ENCODE results near the gene GHRH.

The GHRH gene, protein sequence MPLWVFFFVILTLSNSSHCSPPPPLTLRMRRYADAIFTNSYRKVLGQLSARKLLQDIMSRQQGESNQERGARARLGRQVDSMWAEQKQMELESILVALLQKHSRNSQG

DNA sequence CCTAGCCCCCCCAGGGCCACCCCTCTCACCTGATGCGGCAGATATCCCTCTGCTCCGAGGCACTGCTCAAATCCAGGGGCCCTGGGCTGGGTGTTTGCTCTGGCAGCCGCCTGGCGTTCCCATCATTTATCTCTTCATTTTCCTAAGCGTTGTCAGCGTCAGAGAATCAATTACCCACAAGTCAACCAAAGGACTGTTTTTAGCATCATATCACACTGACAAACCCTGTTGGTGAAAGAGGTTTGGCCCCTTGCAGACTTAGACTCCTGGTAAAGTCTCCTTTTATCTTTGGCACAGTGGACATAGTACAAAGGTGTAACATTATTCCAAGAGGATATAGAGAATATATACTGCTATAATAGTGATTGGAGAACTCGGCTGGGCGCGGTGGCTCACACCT is at the start of gene GHRH:
TSS of gene GHRH (minus strand) at position 101 of the 400 bp plus-strand sequence. CDS start 4,925 bp downstream, outside the sequence.
- Histone ChIP-seq H3K4me3 (ENCODE audit: low read length) (no peak within 1 kb of the TSS), H3K27me3 (ENCODE audit: control insufficient read depth, insufficient read depth, low read length) (no peaks in the 10 kb centered on the region), H3K9ac (ENCODE audit: low read length) (no peak within 1 kb of the TSS), H3K4me1 (ENCODE audit: control insufficient read depth, insufficient read depth, low read length) (no peaks in the 10 kb centered on the region), H3K27ac (ENCODE audit: low read depth, low read length) (no peak within 1 kb of the TSS), H3K36me3 (ENCODE audit: control insufficient read depth, insufficient read depth, low read length) (no peaks in the 10 kb centered on the region)

DNA sequence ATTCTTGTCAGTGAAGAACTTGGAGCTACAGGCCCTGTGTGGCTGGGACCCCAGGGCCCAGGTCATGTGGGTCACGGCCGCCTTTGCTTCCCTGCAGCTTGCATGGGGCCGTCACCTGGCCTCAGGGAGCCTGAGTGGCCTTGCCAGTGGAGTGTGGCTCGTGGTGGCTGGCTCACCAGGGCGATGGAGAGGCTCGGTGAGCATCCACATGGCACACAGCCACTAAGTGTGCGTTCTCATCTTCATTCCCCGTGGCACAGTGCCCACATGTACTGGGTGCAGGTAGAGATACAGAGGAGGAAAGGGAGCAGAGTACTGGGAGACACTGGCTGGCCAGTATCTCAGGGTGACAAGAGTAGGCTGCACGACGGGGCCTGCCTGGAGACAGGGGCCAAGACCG is 49.3 kb upstream of the GHRH start:
- no peaks in the 10 kb centered on the region for H3K27me3 ChIP-seq (ENCODE audit: control insufficient read depth, insufficient read depth, low read length)
- peaks cover 7% of the 10 kb centered on the region for H3K36me3 ChIP-seq (ENCODE audit: control insufficient read depth, insufficient read depth, low read length)
- no peak overlapping the region for H3K27ac ChIP-seq (ENCODE audit: low read depth, low read length)
- H3K4me1 ChIP-seq (ENCODE audit: control insufficient read depth, insufficient read depth, low read length), result peaks cover 32% of the 10 kb centered on the region
- no peak overlapping the region for H3K9ac ChIP-seq (ENCODE audit: low read length)
- H3K4me3 ChIP-seq (ENCODE audit: low read length), result no peak overlapping the region

DNA sequence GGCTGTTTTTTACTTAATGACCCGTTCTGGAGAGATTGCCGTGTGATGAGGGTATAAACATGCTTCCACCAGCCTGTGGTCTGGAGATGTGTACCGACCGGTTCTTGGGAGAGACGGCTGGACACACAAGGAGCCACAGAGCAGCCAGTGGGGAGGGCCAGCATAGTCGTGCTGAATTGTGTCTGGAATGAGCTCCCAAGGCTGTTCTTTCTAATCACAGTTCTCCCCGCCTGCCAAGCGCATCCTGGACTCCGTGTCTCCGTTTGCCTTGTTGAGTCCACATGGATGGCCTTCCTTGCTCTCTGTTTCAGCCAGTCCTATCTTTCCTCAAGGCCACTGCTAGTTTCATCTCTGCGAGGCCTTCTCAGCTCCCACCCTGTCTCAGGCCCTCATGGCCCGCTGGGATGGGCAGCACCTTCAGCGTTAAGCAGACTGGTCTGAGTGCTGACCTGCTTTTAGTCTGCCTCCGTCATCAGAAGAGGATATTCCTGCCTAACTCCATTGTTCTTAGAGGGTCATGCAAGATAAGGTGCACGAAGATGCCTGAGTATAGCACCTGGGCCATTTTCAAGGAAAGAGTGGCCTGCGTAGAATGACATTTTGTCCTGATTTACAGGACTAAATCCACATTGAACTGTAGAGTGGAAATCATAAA is 48.4 kb upstream of the GHRH start:
- Histone ChIP-seq H3K27ac (ENCODE audit: low read depth, low read length) (no peak overlapping the region), H3K4me3 (ENCODE audit: low read length) (no peak overlapping the region), H3K27me3 (ENCODE audit: control insufficient read depth, insufficient read depth, low read length) (no peaks in the 10 kb centered on the region), H3K4me1 (ENCODE audit: control insufficient read depth, insufficient read depth, low read length) (peaks cover 31% of the 10 kb centered on the region), H3K9ac (ENCODE audit: low read length) (no peak overlapping the region), H3K36me3 (ENCODE audit: control insufficient read depth, insufficient read depth, low read length) (peaks cover 7% of the 10 kb centered on the region)

DNA sequence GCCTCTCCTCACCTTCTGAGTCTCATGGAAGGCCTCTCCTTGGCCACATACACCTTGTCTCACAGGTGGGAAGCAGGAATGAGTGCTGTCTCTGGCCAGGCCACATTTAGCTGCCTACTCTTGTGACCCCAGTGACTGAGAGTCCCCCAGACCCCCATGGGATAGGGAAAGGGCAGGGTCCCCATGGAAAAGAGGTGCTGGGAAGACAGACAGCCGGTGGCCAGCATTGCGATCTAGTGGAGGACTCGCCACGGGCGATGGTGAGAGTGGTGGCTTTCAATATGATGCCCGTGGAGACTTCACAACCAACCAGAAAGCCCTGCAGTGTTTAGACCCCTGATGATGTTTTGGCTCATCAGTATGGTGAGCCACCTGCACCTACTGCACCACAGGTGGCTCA is 47.7 kb upstream of the GHRH start:
- peaks cover 7% of the 10 kb centered on the region for H3K36me3 ChIP-seq (ENCODE audit: control insufficient read depth, insufficient read depth, low read length)
- H3K27me3 ChIP-seq (ENCODE audit: control insufficient read depth, insufficient read depth, low read length), result no peaks in the 10 kb centered on the region
- H3K4me3 ChIP-seq (ENCODE audit: low read length), result no peak overlapping the region
- H3K9ac ChIP-seq (ENCODE audit: low read length), result no peak overlapping the region
- no peak overlapping the region for H3K27ac ChIP-seq (ENCODE audit: low read depth, low read length)
- peaks cover 27% of the 10 kb centered on the region for H3K4me1 ChIP-seq (ENCODE audit: control insufficient read depth, insufficient read depth, low read length)

DNA sequence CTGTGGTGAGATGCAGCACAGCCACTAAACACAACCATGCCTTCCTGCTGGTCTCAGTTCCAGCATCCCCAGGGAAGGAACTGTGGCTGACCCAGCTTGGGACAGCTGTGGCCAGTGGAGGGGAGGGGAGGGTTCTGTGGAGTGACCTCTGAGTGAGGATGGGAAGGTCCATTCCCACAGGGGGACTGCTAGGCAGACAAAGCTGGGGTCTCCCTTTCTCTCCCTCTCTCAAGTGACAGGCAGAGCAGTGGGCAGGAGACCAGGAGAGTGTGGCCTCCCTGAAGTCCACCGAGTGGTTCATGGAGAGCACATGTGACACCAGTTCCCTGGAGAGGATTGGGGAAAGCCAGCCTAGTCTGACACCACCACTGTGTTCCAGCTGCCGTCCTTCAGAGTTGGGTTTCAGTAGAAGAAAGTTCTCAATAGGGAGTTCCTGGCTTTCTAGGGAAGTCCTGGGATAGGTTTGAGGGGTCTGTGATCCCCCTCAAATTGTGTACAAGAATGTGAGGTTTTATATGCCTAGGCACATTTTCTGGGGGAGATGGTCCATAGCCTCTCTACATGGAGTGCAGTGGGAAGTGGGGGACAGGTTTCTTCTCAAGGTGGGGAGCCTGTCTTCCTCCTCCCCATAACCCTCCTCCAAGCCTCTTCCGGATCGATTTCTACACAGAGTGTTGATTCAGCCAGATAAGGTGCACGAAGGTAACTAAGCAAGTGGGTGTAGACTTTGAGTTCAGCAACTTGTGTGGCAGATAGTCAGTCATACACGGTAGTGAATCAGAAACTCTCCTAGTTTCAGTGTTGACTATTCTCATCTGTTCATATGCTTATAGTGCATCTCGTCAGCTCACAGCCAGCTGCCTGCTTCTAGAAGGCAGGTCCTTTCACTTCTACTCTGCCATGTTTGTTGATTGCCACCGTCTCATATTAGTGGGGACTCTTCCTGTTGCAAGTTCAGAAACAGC is 46.8 kb upstream of the GHRH start:
- Histone ChIP-seq H3K27ac (ENCODE audit: low read depth, low read length) (no peak overlapping the region), H3K27me3 (ENCODE audit: control insufficient read depth, insufficient read depth, low read length) (no peaks in the 10 kb centered on the region), H3K9ac (ENCODE audit: low read length) (no peak overlapping the region), H3K4me3 (ENCODE audit: low read length) (no peak overlapping the region), H3K36me3 (ENCODE audit: control insufficient read depth, insufficient read depth, low read length) (peaks cover 12% of the 10 kb centered on the region), H3K4me1 (ENCODE audit: control insufficient read depth, insufficient read depth, low read length) (peaks cover 19% of the 10 kb centered on the region)

DNA sequence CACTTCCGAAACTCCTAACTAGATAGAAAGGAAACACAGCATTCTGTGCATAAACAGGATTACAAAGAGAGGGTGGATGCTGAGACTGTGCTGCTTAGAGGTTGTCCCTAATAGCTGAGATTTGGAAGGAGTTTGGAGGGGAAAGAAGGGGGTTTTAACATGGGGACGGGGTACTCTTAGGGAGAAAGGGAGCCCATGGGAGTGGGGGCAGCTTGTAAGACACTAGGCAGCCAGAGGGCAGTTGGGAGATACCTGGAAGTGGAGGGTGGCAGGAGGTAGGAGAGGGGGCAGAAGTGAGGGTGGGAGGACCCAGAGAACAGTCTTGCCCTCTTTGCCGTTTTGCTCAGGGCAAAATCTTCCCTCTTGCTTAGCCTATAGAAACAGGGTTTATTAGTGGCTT is 44.2 kb upstream of the GHRH start:
- Histone ChIP-seq H3K9ac (ENCODE audit: low read length) (no peak overlapping the region), H3K27me3 (ENCODE audit: control insufficient read depth, insufficient read depth, low read length) (no peaks in the 10 kb centered on the region), H3K27ac (ENCODE audit: low read depth, low read length) (no peak overlapping the region), H3K36me3 (ENCODE audit: control insufficient read depth, insufficient read depth, low read length) (peaks cover 24% of the 10 kb centered on the region), H3K4me3 (ENCODE audit: low read length) (no peak overlapping the region), H3K4me1 (ENCODE audit: control insufficient read depth, insufficient read depth, low read length) (peaks cover 11% of the 10 kb centered on the region)

DNA sequence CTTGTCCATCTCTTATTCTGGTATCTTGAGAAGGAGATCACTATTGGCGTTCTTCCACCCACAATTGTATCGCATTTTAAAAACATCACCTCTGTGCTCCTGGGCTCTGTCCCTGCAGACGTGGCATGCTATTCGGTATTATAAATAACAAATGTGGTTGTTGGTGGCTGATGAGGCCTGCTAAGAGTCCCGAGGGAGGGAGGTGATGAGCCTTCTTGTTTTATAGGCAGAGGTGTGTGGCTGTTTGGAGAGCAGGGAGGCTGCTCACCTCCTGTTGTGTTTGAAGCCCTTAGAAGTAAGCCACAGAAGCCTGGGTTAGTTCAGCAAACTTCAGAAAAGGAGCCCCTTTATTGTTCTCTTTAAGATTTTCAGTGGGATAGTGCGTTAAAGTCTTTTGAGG is 43.5 kb upstream of the GHRH start:
- no peaks in the 10 kb centered on the region for H3K27me3 ChIP-seq (ENCODE audit: control insufficient read depth, insufficient read depth, low read length)
- H3K4me1 ChIP-seq (ENCODE audit: control insufficient read depth, insufficient read depth, low read length), result peaks cover 12% of the 10 kb centered on the region
- H3K4me3 ChIP-seq (ENCODE audit: low read length), result no peak overlapping the region
- no peak overlapping the region for H3K9ac ChIP-seq (ENCODE audit: low read length)
- peaks cover 21% of the 10 kb centered on the region for H3K36me3 ChIP-seq (ENCODE audit: control insufficient read depth, insufficient read depth, low read length)
- H3K27ac ChIP-seq (ENCODE audit: low read depth, low read length), result no peak overlapping the region

DNA sequence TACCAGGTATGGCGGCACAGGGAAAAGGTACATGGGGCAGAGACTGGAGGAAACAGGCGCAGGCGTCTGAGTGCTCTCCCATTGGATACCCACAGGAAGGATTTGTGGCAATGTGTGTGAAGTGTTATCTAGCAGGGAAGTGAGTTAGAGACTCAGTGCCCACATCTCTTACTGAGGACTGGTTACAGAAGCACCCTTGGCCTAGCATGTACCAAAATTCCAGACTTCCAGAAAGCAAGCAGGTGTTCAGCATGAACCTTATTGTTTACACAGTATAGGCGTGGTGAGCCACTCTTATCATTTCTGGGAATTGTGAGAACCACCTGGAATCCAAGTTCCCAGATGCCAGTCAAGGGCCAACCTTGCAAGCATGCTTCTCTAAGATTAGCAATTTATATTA is 42.0 kb upstream of the GHRH start:
- Histone ChIP-seq H3K4me3 (ENCODE audit: low read length) (no peak overlapping the region), H3K4me1 (ENCODE audit: control insufficient read depth, insufficient read depth, low read length) (peaks cover 19% of the 10 kb centered on the region), H3K36me3 (ENCODE audit: control insufficient read depth, insufficient read depth, low read length) (peaks cover 23% of the 10 kb centered on the region), H3K27ac (ENCODE audit: low read depth, low read length) (no peak overlapping the region), H3K27me3 (ENCODE audit: control insufficient read depth, insufficient read depth, low read length) (no peaks in the 10 kb centered on the region), H3K9ac (ENCODE audit: low read length) (no peak overlapping the region)

DNA sequence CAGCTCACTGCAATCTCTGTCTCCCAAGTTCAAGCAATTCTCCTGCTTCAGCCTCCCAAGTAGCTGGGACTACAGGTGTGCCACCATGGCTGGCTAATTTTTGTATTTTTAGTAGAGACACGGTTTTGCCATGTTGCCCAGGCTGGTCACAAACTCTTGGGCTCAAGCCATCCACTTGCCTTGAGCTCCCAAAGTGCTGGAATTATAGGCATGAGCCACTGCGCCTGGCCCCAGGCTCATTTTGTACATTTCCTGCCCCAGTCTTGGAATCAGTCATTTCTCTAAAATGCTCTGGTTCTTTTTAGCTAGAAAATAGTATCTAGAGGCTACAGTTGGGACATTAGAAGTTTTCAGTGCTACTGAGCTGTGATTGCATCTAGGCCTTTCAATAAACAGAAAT is 41.4 kb upstream of the GHRH start:
- Histone ChIP-seq H3K36me3 (ENCODE audit: control insufficient read depth, insufficient read depth, low read length) (peaks cover 23% of the 10 kb centered on the region), H3K27ac (ENCODE audit: low read depth, low read length) (no peak overlapping the region), H3K9ac (ENCODE audit: low read length) (no peak overlapping the region), H3K27me3 (ENCODE audit: control insufficient read depth, insufficient read depth, low read length) (no peaks in the 10 kb centered on the region), H3K4me1 (ENCODE audit: control insufficient read depth, insufficient read depth, low read length) (peaks cover 19% of the 10 kb centered on the region), H3K4me3 (ENCODE audit: low read length) (no peak overlapping the region)

DNA sequence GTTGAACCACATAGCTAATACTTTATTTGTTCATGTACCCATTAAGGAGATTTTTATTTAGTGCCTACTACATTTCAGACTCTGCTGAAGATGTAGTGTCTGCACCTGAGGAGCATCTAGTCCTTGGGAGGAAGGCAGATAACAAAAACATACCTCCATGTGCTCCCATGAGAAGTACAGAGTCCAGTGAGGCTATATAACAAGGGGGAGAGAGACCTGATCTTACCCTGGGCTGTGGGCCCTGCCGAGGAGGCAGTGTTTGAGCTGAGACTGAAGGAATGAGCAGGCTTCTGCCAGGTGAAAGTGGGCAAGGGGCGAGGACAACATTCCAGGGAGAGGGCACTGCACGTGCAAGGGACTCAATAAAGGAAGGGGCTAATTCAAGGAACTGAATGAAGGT is 39.9 kb upstream of the GHRH start:
- Histone ChIP-seq H3K4me3 (ENCODE audit: low read length) (no peak overlapping the region), H3K27me3 (ENCODE audit: control insufficient read depth, insufficient read depth, low read length) (no peaks in the 10 kb centered on the region), H3K36me3 (ENCODE audit: control insufficient read depth, insufficient read depth, low read length) (peaks cover 23% of the 10 kb centered on the region), H3K27ac (ENCODE audit: low read depth, low read length) (no peak overlapping the region), H3K4me1 (ENCODE audit: control insufficient read depth, insufficient read depth, low read length) (peaks cover 27% of the 10 kb centered on the region), H3K9ac (ENCODE audit: low read length) (no peak overlapping the region)

DNA sequence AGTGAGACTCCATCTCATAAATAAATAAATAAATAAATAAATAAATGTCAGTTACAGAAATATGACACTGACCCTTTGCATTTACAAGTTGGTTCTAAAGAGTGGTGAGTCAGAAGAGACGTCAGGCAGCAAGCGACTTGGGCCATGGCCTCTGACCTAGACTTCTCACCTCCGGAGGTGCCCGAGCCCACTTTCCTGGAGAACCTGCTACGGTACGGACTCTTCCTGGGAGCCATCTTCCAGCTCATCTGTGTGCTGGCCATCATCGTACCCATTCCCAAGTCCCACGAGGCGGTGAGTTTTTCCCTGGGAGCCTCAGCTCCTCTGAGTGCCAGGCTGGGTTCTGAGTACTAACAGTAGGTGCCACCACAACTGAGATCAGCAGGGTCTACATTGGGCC is 39.5 kb upstream of the GHRH start:
- no peak overlapping the region for H3K4me3 ChIP-seq (ENCODE audit: low read length)
- no peaks in the 10 kb centered on the region for H3K27me3 ChIP-seq (ENCODE audit: control insufficient read depth, insufficient read depth, low read length)
- no peak overlapping the region for H3K9ac ChIP-seq (ENCODE audit: low read length)
- H3K4me1 ChIP-seq (ENCODE audit: control insufficient read depth, insufficient read depth, low read length), result peaks cover 31% of the 10 kb centered on the region
- peaks cover 23% of the 10 kb centered on the region for H3K36me3 ChIP-seq (ENCODE audit: control insufficient read depth, insufficient read depth, low read length)
- H3K27ac ChIP-seq (ENCODE audit: low read depth, low read length), result no peak overlapping the region

DNA sequence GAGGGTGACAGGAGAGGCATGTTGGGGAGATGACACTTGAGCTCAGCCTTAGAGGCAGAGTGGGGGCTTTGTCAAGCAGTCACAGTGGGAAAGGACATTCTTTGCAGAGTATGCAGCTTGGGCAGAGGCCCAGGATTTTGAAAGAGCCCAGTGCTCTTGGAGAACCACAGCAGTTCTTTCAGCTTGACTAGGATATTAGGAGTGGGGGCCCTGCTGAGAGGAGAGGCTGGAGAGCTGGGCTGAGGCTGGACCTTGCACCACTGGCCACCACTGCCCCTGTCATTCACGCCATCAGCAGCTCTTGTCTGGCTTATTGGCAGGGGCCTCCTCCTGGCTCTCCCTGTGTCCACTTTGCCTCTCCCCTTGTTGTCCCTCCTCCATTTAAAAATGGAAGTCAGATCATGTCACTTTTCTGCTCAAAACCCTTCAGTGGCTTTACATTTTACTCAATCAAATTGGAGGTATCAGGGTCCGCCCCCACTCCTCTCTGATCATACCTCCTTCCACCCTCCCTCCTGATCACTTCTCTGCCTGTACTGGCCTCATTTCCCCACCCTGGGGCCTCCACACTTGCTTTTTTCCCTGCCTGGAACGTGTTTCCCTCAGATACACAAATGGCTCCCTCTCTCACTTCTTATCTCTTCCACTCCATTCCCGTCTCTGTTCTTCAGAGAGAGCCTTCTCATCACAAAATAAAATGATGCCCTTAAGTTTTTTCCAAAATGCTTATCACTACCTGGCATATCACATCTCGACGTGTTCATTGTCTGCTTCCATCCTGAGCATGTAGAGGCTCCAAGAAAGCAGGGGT is 38.3 kb upstream of the GHRH start:
- H3K4me3 ChIP-seq (ENCODE audit: low read length), result no peak overlapping the region
- H3K27ac ChIP-seq (ENCODE audit: low read depth, low read length), result peak overlapping the region; percentile 16
- no peak overlapping the region for H3K9ac ChIP-seq (ENCODE audit: low read length)
- peaks cover 32% of the 10 kb centered on the region for H3K4me1 ChIP-seq (ENCODE audit: control insufficient read depth, insufficient read depth, low read length)
- H3K27me3 ChIP-seq (ENCODE audit: control insufficient read depth, insufficient read depth, low read length), result no peaks in the 10 kb centered on the region
- H3K36me3 ChIP-seq (ENCODE audit: control insufficient read depth, insufficient read depth, low read length), result peaks cover 23% of the 10 kb centered on the region
